Activated CD8-positive, alpha-beta memory T cell treated with anti-CD3 and anti-CD28 coated beads for 48 hours (primary cell): ENCODE data around the gene ARHGEF6.

ENCODE experiments used
- DNase-seq, 3 experiments: peaks; one replicate each; pipeline ENCODE4 v3.0.0-alpha.2; 2020; ENCODE audit warnings: low read depth in 2 of 3, low spot score in 2 of 3

ARHGEF6 gene

GRCh38 chrX:136747003-136747986 lies 33.4 kb downstream of the ARHGEF6 start:
- DNase-seq = no peak

GRCh38 chrX:136745215-136746173 lies 35.2 kb downstream of the ARHGEF6 start:
- no peak for DNase-seq

GRCh38 chrX:136742721-136743379 lies 37.9 kb downstream of the ARHGEF6 start:
- no peak for DNase-seq

- DNase-seq = no peak
These were observed 42.5 kb downstream of the ARHGEF6 start for GRCh38 chrX:136738049-136738729.

GRCh38 chrX:136736690-136737089 lies 44.0 kb downstream of the ARHGEF6 start:
- DNase-seq = no peak

GRCh38 chrX:136735601-136736000 lies 45.1 kb downstream of the ARHGEF6 start:
- no peak for DNase-seq

GRCh38 chrX:136733613-136734012 lies 47.1 kb downstream of the ARHGEF6 start:
- no peak for DNase-seq

GRCh38 chrX:136731798-136732197 lies 48.9 kb downstream of the ARHGEF6 start:
- DNase-seq = no peak

- no peak for DNase-seq
These were observed 49.4 kb downstream of the ARHGEF6 start for GRCh38 chrX:136731207-136731782.

- DNase-seq = no peak
These were observed 52.3 kb downstream of the ARHGEF6 start for GRCh38 chrX:136728393-136728792.

- DNase-seq = no peak
These were observed 55.2 kb downstream of the ARHGEF6 start for GRCh38 chrX:136725441-136726104.

- no peak for DNase-seq
These were observed 62.6 kb downstream of the ARHGEF6 start for GRCh38 chrX:136718091-136718490.

- no peak for DNase-seq
These were observed 65.8 kb downstream of the ARHGEF6 start for GRCh38 chrX:136714626-136715599.

GRCh38 chrX:136712650-136713310 lies 68.0 kb downstream of the ARHGEF6 start:
- DNase-seq = no peak

- no peak for DNase-seq
These were observed 69.6 kb downstream of the ARHGEF6 start for GRCh38 chrX:136711147-136711546.

- no peak for DNase-seq
These were observed 70.3 kb downstream of the ARHGEF6 start for GRCh38 chrX:136710325-136710951.

- no peak for DNase-seq
These were observed 72.4 kb downstream of the ARHGEF6 start for GRCh38 chrX:136708348-136708747.
